K562 (cell line): ENCODE measurements around the gene RAD1. TPM values are rescaled to one million over a fixed set of nuclear protein-coding genes. Genes with fewer than 3 reads are reported as not detected.

Source experiments
- ESRRA ChIP-seq: fragments of 450-650 bp; IDR thresholded peaks from 2 replicates; pipeline ENCODE4 v1.6.1; 2014; ENCODE audit warnings: low read depth, mild to moderate bottlenecking, moderate library complexity, borderline replicate concordance
- HMGN3 ChIP-seq: IDR thresholded peaks from 2 replicates; pipeline ENCODE4 v1.6.1; 2011; ENCODE audit warnings: borderline replicate concordance, low read depth, mild to moderate bottlenecking, mixed read lengths, low read length; ENCODE audit not compliant: insufficient read length; ENCODE audit errors: extremely low read depth
- HNRNPK ChIP-seq: fragments of 200-400 bp; formaldehyde crosslinking; IDR thresholded peaks from one replicate; pipeline ENCODE4 v1.6.1; 2018; ENCODE audit warnings: mild to moderate bottlenecking, low read depth, low read length; ENCODE audit not compliant: poor library complexity, severe bottlenecking
- PTRF ChIP-seq: fragments of 450-650 bp; IDR thresholded peaks from 2 replicates; pipeline ENCODE4 v1.6.1; 2016; ENCODE audit warnings: mild to moderate bottlenecking, missing genetic modification characterization, missing compliant biosample characterization
- RBM22 ChIP-seq: fragments of 200-400 bp; formaldehyde crosslinking; IDR thresholded peaks from 2 replicates; pipeline ENCODE4 v1.6.1; 2018; ENCODE audit warnings: low read length, low read depth; ENCODE audit not compliant: poor library complexity, severe bottlenecking
- RBM25 ChIP-seq: fragments of 200-400 bp; formaldehyde crosslinking; IDR thresholded peaks from 2 replicates; pipeline ENCODE4 v1.6.1; 2018; ENCODE audit warnings: low read length, low read depth, moderate library complexity; ENCODE audit not compliant: severe bottlenecking
- SRSF3 ChIP-seq: fragments of 200-400 bp; formaldehyde crosslinking; IDR thresholded peaks from 2 replicates; pipeline ENCODE4 v1.6.1; 2016; ENCODE audit warnings: mild to moderate bottlenecking, low read length, moderate library complexity; ENCODE audit not compliant: insufficient read depth
- ZSCAN29 ChIP-seq: fragments of 450-650 bp; IDR thresholded peaks from 2 replicates; pipeline ENCODE4 v1.6.1; 2017
- polyA plus RNA-seq, 8 experiments: library from polyadenylated mRNA; depleted of rRNA in 4 of 8; stranded (reverse) in 5 of 8; unstranded in 3 of 8; fragments of >200 nt; fragmentation: Nextera tagmentation in 2 of 8; fragmentation: Illumina TruSeq in 1 of 8; extraction: Ambion mirVana in 2 of 8; extraction: Trizol in 1 of 8; gene quantifications; 2 replicates each; pipeline versions ENCODE4 v1.2.1 to v1.2.3, GENCODE V29; 2011 to 2014; ENCODE audit warnings: inconsistent platforms in 1 of 8, missing spikeins in 1 of 8
- total RNA-seq, 7 experiments: library from RNA; depleted of rRNA in 6 of 7; stranded (reverse); fragments of >200 nt in 6 of 7; fragmentation: Illumina TruSeq in 2 of 7; extraction: Trizol in 2 of 7; gene quantifications; 2 replicates each; pipeline versions ENCODE4 v1.2.1 to v1.2.3, GENCODE V29; 2011 to 2021; ENCODE audit warnings: low replicate concordance in 1 of 7
- TF ChIP-seq, protein P1 (sequence below): fragments of 250-450 bp; sonication (Bioruptor Pico); IDR thresholded peaks from 2 replicates; pipeline ENCODE4 v1.8.0; 2021; ENCODE audit warnings: moderate library complexity, mild to moderate bottlenecking, inconsistent platforms
- TF ChIP-seq, protein P2 (sequence below): fragments of 450-650 bp; formaldehyde crosslinking; IDR thresholded peaks from 2 replicates; pipeline ENCODE4 v1.4.0; 2020; ENCODE audit warnings: mild to moderate bottlenecking, moderate library complexity
- TF ChIP-seq, protein P3 (sequence below): fragments of 250-450 bp; sonication (Bioruptor Pico); IDR thresholded peaks from 2 replicates; pipeline ENCODE4 v1.5.0; 2021
- TF ChIP-seq, protein P4 (sequence below): fragments of 450-650 bp; IDR thresholded peaks from 2 replicates; pipeline ENCODE4 v1.6.1; 2014; ENCODE audit warnings: low read depth, mild to moderate bottlenecking, moderate library complexity, borderline replicate concordance
- TF ChIP-seq, protein P5 (sequence below): fragments of 450-650 bp; formaldehyde crosslinking; IDR thresholded peaks from 2 replicates; pipeline ENCODE4 v1.4.0; 2020; ENCODE audit warnings: mild to moderate bottlenecking
- TF ChIP-seq, protein P6 (sequence below): fragments of 200-800 bp; sonication (Bioruptor generic); IDR thresholded peaks from 2 replicates; pipeline ENCODE4 v1.6.1; 2016; ENCODE audit warnings: missing genetic modification characterization, missing compliant biosample characterization

Gene RAD1
- total and polyA plus RNA-seq, 9 of the 15 experiments (the other 6 are each of a cell fraction or from before 2014, with no cell fraction given) = 44.5 to 148 (median 60.8) TPM

DNA sequence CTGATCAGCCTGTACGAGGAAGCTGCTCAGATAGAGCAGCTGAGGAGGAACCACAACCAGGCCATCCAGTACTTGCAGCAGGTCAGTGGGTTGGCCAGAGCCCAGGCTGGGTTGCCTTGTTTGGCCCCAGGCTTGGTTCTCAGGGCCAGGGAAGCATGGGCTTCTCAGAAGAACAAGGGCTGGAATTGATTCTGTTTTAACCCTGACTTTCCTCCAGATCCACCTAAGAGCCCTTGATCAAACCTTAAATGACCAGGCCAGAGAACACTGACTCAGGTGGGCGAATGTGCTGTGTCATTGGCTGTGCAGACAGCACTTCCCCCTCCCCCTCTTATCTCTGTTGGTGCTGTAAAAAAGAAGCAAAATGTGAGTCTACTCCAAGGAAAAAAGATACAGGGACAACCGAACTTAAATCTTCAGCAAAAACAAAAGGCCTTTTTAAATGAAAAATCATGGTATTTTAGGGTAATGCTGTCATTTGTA lies 48.3 kb downstream of the RAD1 start (continued):
- TF ChIP-seq, protein P1, sequence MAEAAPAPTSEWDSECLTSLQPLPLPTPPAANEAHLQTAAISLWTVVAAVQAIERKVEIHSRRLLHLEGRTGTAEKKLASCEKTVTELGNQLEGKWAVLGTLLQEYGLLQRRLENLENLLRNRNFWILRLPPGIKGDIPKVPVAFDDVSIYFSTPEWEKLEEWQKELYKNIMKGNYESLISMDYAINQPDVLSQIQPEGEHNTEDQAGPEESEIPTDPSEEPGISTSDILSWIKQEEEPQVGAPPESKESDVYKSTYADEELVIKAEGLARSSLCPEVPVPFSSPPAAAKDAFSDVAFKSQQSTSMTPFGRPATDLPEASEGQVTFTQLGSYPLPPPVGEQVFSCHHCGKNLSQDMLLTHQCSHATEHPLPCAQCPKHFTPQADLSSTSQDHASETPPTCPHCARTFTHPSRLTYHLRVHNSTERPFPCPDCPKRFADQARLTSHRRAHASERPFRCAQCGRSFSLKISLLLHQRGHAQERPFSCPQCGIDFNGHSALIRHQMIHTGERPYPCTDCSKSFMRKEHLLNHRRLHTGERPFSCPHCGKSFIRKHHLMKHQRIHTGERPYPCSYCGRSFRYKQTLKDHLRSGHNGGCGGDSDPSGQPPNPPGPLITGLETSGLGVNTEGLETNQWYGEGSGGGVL (CRISPR knock-in tag) = no peak
- TF ChIP-seq RBM25 (no peak), PTRF (tag) (no peak; the same call in 1 of the 2 replicates), SRSF3 (no peak), HNRNPK (no peak), HMGN3 (no peak), ESRRA (peak; percentile 35), ZSCAN29 (no peak), RBM22 (no peak)
- TF ChIP-seq, protein P2, sequence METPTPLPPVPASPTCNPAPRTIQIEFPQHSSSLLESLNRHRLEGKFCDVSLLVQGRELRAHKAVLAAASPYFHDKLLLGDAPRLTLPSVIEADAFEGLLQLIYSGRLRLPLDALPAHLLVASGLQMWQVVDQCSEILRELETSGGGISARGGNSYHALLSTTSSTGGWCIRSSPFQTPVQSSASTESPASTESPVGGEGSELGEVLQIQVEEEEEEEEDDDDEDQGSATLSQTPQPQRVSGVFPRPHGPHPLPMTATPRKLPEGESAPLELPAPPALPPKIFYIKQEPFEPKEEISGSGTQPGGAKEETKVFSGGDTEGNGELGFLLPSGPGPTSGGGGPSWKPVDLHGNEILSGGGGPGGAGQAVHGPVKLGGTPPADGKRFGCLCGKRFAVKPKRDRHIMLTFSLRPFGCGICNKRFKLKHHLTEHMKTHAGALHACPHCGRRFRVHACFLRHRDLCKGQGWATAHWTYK (CRISPR knock-in tag) = 0 out of 2 replicates have a peak, but pooled peaks have one; percentile 73
- TF ChIP-seq, protein P3, sequence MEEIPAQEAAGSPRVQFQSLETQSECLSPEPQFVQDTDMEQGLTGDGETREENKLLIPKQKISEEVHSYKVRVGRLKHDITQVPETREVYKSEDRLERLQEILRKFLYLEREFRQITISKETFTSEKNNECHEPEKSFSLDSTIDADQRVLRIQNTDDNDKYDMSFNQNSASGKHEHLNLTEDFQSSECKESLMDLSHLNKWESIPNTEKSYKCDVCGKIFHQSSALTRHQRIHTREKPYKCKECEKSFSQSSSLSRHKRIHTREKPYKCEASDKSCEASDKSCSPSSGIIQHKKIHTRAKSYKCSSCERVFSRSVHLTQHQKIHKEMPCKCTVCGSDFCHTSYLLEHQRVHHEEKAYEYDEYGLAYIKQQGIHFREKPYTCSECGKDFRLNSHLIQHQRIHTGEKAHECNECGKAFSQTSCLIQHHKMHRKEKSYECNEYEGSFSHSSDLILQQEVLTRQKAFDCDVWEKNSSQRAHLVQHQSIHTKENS (CRISPR knock-in tag) = no peak
- TF ChIP-seq, protein P4, sequence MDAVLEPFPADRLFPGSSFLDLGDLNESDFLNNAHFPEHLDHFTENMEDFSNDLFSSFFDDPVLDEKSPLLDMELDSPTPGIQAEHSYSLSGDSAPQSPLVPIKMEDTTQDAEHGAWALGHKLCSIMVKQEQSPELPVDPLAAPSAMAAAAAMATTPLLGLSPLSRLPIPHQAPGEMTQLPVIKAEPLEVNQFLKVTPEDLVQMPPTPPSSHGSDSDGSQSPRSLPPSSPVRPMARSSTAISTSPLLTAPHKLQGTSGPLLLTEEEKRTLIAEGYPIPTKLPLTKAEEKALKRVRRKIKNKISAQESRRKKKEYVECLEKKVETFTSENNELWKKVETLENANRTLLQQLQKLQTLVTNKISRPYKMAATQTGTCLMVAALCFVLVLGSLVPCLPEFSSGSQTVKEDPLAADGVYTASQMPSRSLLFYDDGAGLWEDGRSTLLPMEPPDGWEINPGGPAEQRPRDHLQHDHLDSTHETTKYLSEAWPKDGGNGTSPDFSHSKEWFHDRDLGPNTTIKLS = no peak; the same call in 1 of the 2 replicates
- TF ChIP-seq, protein P5, sequence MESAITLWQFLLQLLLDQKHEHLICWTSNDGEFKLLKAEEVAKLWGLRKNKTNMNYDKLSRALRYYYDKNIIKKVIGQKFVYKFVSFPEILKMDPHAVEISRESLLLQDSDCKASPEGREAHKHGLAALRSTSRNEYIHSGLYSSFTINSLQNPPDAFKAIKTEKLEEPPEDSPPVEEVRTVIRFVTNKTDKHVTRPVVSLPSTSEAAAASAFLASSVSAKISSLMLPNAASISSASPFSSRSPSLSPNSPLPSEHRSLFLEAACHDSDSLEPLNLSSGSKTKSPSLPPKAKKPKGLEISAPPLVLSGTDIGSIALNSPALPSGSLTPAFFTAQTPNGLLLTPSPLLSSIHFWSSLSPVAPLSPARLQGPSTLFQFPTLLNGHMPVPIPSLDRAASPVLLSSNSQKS (CRISPR knock-in tag) = no peak
- TF ChIP-seq, protein P6, sequence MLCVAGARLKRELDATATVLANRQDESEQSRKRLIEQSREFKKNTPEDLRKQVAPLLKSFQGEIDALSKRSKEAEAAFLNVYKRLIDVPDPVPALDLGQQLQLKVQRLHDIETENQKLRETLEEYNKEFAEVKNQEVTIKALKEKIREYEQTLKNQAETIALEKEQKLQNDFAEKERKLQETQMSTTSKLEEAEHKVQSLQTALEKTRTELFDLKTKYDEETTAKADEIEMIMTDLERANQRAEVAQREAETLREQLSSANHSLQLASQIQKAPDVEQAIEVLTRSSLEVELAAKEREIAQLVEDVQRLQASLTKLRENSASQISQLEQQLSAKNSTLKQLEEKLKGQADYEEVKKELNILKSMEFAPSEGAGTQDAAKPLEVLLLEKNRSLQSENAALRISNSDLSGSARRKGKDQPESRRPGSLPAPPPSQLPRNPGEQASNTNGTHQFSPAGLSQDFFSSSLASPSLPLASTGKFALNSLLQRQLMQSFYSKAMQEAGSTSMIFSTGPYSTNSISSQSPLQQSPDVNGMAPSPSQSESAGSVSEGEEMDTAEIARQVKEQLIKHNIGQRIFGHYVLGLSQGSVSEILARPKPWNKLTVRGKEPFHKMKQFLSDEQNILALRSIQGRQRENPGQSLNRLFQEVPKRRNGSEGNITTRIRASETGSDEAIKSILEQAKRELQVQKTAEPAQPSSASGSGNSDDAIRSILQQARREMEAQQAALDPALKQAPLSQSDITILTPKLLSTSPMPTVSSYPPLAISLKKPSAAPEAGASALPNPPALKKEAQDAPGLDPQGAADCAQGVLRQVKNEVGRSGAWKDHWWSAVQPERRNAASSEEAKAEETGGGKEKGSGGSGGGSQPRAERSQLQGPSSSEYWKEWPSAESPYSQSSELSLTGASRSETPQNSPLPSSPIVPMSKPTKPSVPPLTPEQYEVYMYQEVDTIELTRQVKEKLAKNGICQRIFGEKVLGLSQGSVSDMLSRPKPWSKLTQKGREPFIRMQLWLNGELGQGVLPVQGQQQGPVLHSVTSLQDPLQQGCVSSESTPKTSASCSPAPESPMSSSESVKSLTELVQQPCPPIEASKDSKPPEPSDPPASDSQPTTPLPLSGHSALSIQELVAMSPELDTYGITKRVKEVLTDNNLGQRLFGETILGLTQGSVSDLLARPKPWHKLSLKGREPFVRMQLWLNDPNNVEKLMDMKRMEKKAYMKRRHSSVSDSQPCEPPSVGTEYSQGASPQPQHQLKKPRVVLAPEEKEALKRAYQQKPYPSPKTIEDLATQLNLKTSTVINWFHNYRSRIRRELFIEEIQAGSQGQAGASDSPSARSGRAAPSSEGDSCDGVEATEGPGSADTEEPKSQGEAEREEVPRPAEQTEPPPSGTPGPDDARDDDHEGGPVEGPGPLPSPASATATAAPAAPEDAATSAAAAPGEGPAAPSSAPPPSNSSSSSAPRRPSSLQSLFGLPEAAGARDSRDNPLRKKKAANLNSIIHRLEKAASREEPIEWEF (CRISPR knock-in tag) = 0 out of 2 replicates have a peak, but pooled peaks have one; percentile 46
